Testis (tissue), 3 donors: ENCODE results near the gene TPSG1. TPM values are rescaled to one million over a fixed set of nuclear protein-coding genes. Genes with fewer than 3 reads are reported as not detected.
"Not testable (repeated sequence)": the region's sequence is repeated elsewhere in the genome, so short reads cannot be mapped to it uniquely, and the experiment has no call there.

Experiments
- DNase-seq: peaks from one replicate; pipeline ENCODE4 v3.0.0-alpha.2; 2019
- H3K27ac ChIP-seq, 2 donors: fragments of 200-600 bp; sonication (generic); one replicate each; pipeline ENCODE4 v1.5.1; 2019
- H3K27me3 ChIP-seq: fragments of 200-600 bp; sonication (generic); one replicate; pipeline ENCODE4 v1.5.1; 2019
- H3K36me3 ChIP-seq: fragments of 200-600 bp; sonication (generic); one replicate; pipeline ENCODE4 v1.5.1; 2017; ENCODE audit warnings: low read depth; ENCODE audit errors: missing control alignments
- H3K4me1 ChIP-seq: fragments of 200-600 bp; sonication (generic); one replicate; pipeline ENCODE4 v1.5.1; 2019
- H3K4me3 ChIP-seq, 2 donors: fragments of 200-600 bp; sonication (generic); one replicate each; pipeline ENCODE4 v1.5.1; 2017 to 2019
- H3K9me3 ChIP-seq: fragments of 200-600 bp; sonication (generic); one replicate; pipeline ENCODE4 v1.5.1; 2017
- POLR2A ChIP-seq: fragments of 450-650 bp; IDR thresholded peaks from one replicate; pipeline ENCODE4 v1.6.1; 2017; ENCODE audit warnings: antibody characterized with exemption, mild to moderate bottlenecking, moderate library complexity
- WGBS, 2 donors: methylation state at CpG; one replicate each; pipeline ENCODE4 v1.1.5; 2018; 5-methylcytosine and 5-hydroxymethylcytosine counted together
- intact Hi-C: fragments of 100-400 bp; cut with DNase I; formaldehyde crosslinking; loops from one replicate; pipeline ENCODE4 v1.15.1; 2023; ENCODE audit warnings: low total_unique reads
- polyA plus RNA-seq: library from polyadenylated mRNA; stranded (reverse); fragments of 350-450 nt; fragmentation: Illumina TruSeq; extraction: RNeasy Lipid Tissue Mini Kit (QIAGEN cat#74804); gene quantifications from one replicate; pipeline ENCODE4 v1.2.3, GENCODE V29; 2014; ENCODE audit warnings: low read depth, low replicate concordance; ENCODE audit not compliant: insufficient read depth
- total RNA-seq, 2 donors: library from RNA; depleted of rRNA; stranded (reverse); fragments of >200 nt; gene quantifications; one replicate each; pipeline ENCODE4 v1.2.3, GENCODE V29; 2016
- TF ChIP-seq, protein P1 (sequence below), 3 experiments: fragments of 450-650 bp in 2 of 3; fragments of 200-600 bp in 1 of 3; sonication (generic) in 1 of 3; IDR thresholded peaks; one replicate each; pipeline ENCODE4 v1.5.1; 2016 to 2019; ENCODE audit warnings: antibody characterized with exemption in 3 of 3, mild to moderate bottlenecking in 2 of 3, moderate library complexity in 1 of 3

Gene TPSG1
- total and polyA plus RNA-seq, 3 donors from 2014 or later: 1.2 TPM; not detected in 2

DNA sequence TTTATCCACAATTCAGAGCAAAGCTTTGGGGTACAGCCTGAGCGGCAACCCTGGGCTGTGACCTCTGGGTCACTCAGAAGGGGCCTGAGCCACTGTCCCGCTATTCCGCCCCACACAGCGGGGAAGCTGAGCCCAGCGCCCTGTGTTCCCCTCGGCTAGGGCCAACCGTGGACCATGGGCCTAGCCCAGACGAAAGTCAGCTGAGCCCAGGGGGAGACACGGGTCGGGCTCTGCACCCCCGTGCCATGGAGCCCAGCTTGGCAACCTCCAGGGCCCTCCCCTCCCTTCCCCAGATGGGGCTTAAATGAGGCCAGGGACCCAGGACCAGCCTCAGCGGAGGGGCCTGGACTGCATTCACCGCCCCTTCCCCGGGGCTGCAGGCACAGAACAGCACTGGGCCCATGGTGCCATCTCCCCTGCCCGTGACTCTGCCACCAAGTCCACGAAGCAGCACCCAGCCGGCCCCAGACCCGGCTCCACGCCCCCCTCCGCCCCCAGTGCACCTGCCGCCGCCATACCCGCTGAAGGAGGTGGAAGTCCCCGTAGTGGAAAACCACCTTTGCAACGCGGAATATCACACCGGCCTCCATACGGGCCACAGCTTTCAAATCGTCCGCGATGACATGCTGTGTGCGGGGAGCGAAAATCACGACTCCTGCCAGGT lies 32.6 kb upstream of the TPSG1 start:
- H3K9me3 ChIP-seq: no peaks in the 10 kb centered on the region
- H3K27me3 ChIP-seq: no peaks in the 10 kb centered on the region
- 81 to 88% methylated on average over 18 to 34 of the region's 34 CpGs for WGBS, 2 donors
- H3K27ac ChIP-seq: no peak overlapping the region
- DNase-seq: no peak
- intact Hi-C loops: no loop called here
- TF ChIP-seq, protein P1, sequence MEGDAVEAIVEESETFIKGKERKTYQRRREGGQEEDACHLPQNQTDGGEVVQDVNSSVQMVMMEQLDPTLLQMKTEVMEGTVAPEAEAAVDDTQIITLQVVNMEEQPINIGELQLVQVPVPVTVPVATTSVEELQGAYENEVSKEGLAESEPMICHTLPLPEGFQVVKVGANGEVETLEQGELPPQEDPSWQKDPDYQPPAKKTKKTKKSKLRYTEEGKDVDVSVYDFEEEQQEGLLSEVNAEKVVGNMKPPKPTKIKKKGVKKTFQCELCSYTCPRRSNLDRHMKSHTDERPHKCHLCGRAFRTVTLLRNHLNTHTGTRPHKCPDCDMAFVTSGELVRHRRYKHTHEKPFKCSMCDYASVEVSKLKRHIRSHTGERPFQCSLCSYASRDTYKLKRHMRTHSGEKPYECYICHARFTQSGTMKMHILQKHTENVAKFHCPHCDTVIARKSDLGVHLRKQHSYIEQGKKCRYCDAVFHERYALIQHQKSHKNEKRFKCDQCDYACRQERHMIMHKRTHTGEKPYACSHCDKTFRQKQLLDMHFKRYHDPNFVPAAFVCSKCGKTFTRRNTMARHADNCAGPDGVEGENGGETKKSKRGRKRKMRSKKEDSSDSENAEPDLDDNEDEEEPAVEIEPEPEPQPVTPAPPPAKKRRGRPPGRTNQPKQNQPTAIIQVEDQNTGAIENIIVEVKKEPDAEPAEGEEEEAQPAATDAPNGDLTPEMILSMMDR (IDR thresholded peaks at IDR 0.05): no peak
- TF ChIP-seq POLR2A: no peak
- no peaks in the 10 kb centered on the region for H3K4me1 ChIP-seq
- H3K4me3 ChIP-seq: no peak overlapping the region
- H3K36me3 ChIP-seq: no peaks in the 10 kb centered on the region

DNA sequence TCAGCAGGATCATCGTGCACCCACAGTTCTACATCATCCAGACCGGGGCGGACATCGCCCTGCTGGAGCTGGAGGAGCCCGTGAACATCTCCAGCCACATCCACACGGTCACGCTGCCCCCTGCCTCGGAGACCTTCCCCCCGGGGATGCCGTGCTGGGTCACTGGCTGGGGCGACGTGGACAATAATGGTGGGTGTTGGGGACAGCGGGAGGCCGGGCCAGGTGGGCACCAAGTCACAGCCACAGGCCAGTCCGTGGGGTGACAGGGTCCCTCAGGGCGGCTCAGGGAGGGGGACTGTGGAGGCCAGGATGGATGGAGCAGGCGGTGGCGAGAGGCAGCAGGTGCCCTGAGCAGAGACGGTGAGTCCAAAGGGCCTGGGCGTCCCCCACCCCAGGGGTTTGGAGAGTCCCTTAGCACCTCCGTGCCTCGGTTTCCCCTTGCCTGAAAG lies 31.8 kb upstream of the TPSG1 start:
- no peaks in the 10 kb centered on the region for H3K27me3 ChIP-seq
- no peak overlapping the region for H3K4me3 ChIP-seq
- no peaks in the 10 kb centered on the region for H3K36me3 ChIP-seq
- intact Hi-C loops: no loop called here
- no peak overlapping the region for H3K27ac ChIP-seq
- 85 to 95% methylated on average over 14 to 22 of the region's 22 CpGs for WGBS, 2 donors
- no peaks in the 10 kb centered on the region for H3K9me3 ChIP-seq
- no peak for TF ChIP-seq POLR2A
- TF ChIP-seq, protein P1 (IDR thresholded peaks at IDR 0.05): no peak
- no peak for DNase-seq
- no peaks in the 10 kb centered on the region for H3K4me1 ChIP-seq

- H3K27ac ChIP-seq, H3K27me3 ChIP-seq, H3K9me3 ChIP-seq, intact Hi-C loops, H3K36me3 ChIP-seq, H3K4me1 ChIP-seq, H3K4me3 ChIP-seq, DNase-seq: not testable (repeated sequence)
- 72% methylated on average over 21 of the region's 23 CpGs; no CpG with 5 or more reads in 1 of the 2 donors for WGBS, 2 donors
Observed at GRCh38 chr16:1256296-1256873, 31.3 kb upstream of the TPSG1 start.

- H3K27me3 ChIP-seq, intact Hi-C loops, H3K36me3 ChIP-seq, H3K4me3 ChIP-seq, H3K4me1 ChIP-seq, DNase-seq, H3K27ac ChIP-seq, H3K9me3 ChIP-seq: not testable (repeated sequence)
- WGBS, 2 donors: 73 to 86% methylated on average over 13 to 17 of the region's 26 CpGs
Observed at GRCh38 chr16:1255276-1256122, 30.4 kb upstream of the TPSG1 start, which contains the start of gene TPSD1. Gene TPSD1, plus strand, starts transcription at chr16:1256069. Its CDS starts 212 bp downstream, at chr16:1256281.

GRCh38 chr16:1254821-1255220 lies 29.8 kb upstream of the TPSG1 start:
- H3K4me1 ChIP-seq, H3K27me3 ChIP-seq, H3K9me3 ChIP-seq, H3K27ac ChIP-seq, H3K4me3 ChIP-seq, H3K36me3 ChIP-seq, intact Hi-C loops, DNase-seq: not testable (repeated sequence)
- 75 to 80% methylated on average over 1 to 2 of the region's 3 CpGs for WGBS, 2 donors

DNA sequence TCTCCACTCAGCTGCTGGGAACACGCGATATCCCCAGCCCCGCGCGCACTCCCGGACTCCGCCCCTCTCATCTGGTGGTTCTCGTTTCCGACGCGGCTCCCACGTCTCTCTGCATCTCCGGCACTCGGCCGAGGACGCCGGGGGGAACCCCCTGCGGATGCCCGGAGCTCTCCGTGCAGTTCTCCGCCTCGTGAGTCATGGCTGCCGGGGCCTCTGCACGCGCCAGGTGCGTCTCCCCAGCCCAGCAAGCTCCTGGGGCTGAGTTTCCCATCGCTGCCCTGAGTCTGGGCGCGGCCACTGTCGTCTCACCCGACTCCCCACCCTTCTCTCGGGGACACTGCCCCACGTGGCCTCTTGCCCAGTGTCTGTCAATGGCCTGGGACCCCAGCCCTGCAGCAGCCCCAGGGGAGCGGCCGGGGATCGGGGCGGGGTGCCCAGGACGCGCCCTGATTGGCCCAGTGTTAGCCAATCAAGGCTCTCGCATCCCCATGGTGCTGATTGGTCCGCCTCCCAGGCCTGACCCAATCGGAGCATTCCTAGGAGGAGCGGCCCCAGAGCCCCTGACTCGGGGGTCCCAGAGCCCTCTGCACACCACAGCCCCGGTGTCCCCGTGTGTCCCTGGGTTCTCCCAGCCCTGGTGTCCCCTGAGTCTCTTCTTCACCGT lies 28.8 kb upstream of the TPSG1 start:
- H3K36me3 ChIP-seq: not testable (repeated sequence)

DNA sequence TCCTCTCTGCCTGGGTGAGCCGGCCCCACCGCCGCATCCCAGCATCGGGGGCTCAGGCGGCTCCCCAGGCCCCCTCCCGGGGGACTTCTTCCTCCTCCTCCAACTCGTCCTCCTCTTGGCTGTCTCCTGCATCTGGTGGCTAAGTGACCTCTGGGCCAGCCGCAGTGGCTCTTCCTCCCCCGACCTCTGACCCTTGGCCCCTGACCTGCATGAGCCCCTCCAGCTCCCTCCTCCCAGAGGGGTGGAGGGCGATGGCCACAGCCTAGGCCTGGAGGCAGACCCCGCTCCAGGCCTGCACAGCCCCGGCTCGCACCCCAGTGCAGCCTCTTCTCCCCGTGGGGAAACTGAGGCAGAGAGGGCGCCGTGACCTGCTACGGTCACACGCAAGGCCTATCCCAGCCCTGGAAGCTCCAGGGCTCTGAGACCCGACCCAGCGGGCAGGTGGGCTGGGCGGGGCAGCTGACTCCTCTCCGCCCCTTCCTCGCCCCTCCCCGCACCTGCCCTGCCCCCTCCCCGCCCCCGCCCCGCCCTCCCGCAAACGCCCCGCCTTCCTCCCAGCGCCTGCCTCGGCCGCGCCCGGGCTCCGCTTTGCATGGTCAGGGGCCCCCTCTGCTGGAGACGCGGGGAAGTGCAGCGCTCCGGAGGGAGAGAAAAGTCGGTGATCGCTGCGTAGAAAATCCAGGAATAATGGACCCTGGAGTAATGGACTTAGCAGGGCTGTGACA lies 24.1 kb upstream of the TPSG1 start:
- H3K4me3 ChIP-seq, H3K9me3 ChIP-seq, H3K27me3 ChIP-seq, H3K4me1 ChIP-seq, intact Hi-C loops, H3K27ac ChIP-seq, H3K36me3 ChIP-seq, DNase-seq: not testable (repeated sequence)
- WGBS, 2 donors: no CpG with 5 or more reads among the region's 43 CpGs

More for the DNA sequence above, 28.8 kb upstream of the TPSG1 start:
- WGBS, 2 donors: no CpG with 5 or more reads among the region's 47 CpGs
- H3K27ac ChIP-seq, H3K4me1 ChIP-seq, intact Hi-C loops, H3K4me3 ChIP-seq, H3K27me3 ChIP-seq, DNase-seq, H3K9me3 ChIP-seq: not testable (repeated sequence)

DNA sequence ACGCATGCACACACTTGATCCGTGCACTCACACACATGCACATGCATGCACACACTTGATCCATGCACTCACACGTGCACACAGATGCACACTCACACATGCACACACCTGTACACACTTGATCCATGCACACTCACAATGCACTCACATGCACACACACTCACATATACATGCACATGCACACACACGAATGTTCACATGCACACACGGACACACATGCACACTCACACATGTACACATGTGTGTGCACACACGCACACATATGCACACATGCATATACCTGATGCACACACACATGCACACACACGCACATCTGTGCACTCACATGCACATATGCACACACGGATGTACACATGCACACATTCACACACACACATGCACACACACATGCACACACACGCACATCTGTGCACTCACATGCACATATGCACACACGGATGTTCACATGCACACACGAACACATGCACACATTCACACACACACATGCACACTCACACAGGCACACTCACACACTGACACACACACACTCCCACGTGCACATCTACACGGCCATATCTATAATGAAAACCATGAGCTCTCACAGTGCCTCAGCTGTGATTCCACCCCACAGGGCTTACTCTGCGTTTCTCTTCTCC lies 23.0 kb upstream of the TPSG1 start:
- H3K27ac ChIP-seq, H3K4me3 ChIP-seq, H3K27me3 ChIP-seq, DNase-seq, H3K36me3 ChIP-seq, H3K9me3 ChIP-seq, H3K4me1 ChIP-seq, intact Hi-C loops: not testable (repeated sequence)
- 47 to 73% methylated on average over 13 of the region's 14 CpGs for WGBS, 2 donors
